Measurements from ENCODE around the gene TMF1.

Gene TMF1

GRCh38 chr3:69051756-69052471, at the start of gene TMF1:
Gene TMF1 (minus strand): TSS chr3:69052333. CDS start chr3:69052086, 247 bp downstream.
- DNase-seq, result peak; percentile 99

- DNase-seq, result no peak
Measured at GRCh38 chr3:69099576-69099975, 47.4 kb upstream of the TMF1 start.

GRCh38 chr3:69097407-69098086, 45.4 kb upstream of the TMF1 start:
- no peak for DNase-seq

- no peak for DNase-seq
Measured at GRCh38 chr3:69096299-69096698, 44.2 kb upstream of the TMF1 start.

GRCh38 chr3:69095636-69096035, 43.5 kb upstream of the TMF1 start:
- DNase-seq, result peak; percentile 71

- no peak for DNase-seq
Measured at GRCh38 chr3:69094467-69095205, 42.5 kb upstream of the TMF1 start.

GRCh38 chr3:69092030-69092516, 39.9 kb upstream of the TMF1 start:
- no peak for DNase-seq

- no peak for DNase-seq
Measured at GRCh38 chr3:69091389-69092029, 39.4 kb upstream of the TMF1 start.

GRCh38 chr3:69090021-69090420, 37.9 kb upstream of the TMF1 start:
- DNase-seq, result no peak

GRCh38 chr3:69088063-69088462, 35.9 kb upstream of the TMF1 start:
- no peak for DNase-seq

GRCh38 chr3:69087030-69087791, 35.1 kb upstream of the TMF1 start:
- no peak for DNase-seq

GRCh38 chr3:69085833-69086722, 33.9 kb upstream of the TMF1 start:
- peak; percentile 91 for DNase-seq

GRCh38 chr3:69085168-69085832, 33.2 kb upstream of the TMF1 start:
- peak; percentile 76 for DNase-seq

GRCh38 chr3:69084326-69085167, 32.4 kb upstream of the TMF1 start, which contains the start of gene ARL6IP5:
Gene ARL6IP5 (plus strand): TSS chr3:69084937. CDS start chr3:69085048, 111 bp downstream.
- peak; percentile 96 for DNase-seq

GRCh38 chr3:69082805-69083204, 30.7 kb upstream of the TMF1 start:
- peak; percentile 90 for DNase-seq

GRCh38 chr3:69082361-69082760, 30.2 kb upstream of the TMF1 start:
- DNase-seq, result no peak

GRCh38 chr3:69081583-69082262, 29.6 kb upstream of the TMF1 start:
- DNase-seq, result no peak

- peak; percentile 97 for DNase-seq
Measured at GRCh38 chr3:69080233-69080920, 28.2 kb upstream of the TMF1 start, which contains the start of gene UBA3. Gene UBA3 (minus strand): TSS chr3:69080365. CDS start chr3:69080353, 12 bp downstream.

Data from activated effector memory CD4-positive, alpha-beta T cell treated with anti-CD3 and anti-CD28 coated beads, Interleukin-2, amount 50 U/mL, for 16 hours (primary cell).